NOMO-1 treated with dmso at 0.1 percent for 144 hours (cell line): ENCODE data around the gene TMEM201.
"Not testable (repeated sequence)": the region's sequence is repeated elsewhere in the genome, so short reads cannot be mapped to it uniquely, and the experiment has no call there.

Source experiments
- DNase-seq: peaks from one replicate; lab custom pipeline; 2025; ENCODE audit not compliant: unreplicated experiment; lab: John Stamatoyannopoulos, UW

TMEM201 gene

GRCh38 chr1:9615316-9616063, 26.8 kb downstream of the TMEM201 start:
- DNase-seq, result no peak

GRCh38 chr1:9618909-9619679, 30.4 kb downstream of the TMEM201 start:
- DNase-seq, result no peak

- DNase-seq, result no peak
These were observed 32.3 kb downstream of the TMEM201 start for GRCh38 chr1:9621032-9621431.

DNA sequence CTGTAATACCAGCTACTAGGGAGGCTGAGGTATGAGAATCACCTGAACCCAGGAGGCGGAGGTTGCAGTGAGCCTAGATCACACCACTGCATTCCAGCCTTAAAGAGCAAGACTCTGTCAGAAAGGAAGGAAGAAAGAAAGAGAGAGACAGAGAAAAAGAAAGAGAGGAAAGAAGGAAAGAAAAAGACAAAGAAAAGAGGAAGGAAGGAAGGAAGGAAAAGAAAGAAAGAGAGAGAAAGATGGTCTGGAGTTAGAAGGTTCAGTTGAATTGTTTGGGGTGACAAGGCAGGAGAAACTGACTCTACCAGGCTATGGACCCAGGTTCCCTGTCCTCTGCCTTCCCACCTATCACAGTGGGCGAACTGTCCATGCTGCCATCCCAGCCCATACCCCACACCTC, 35.4 kb downstream of the TMEM201 start:
- DNase-seq, result no peak

GRCh38 chr1:9625030-9625429, 36.3 kb downstream of the TMEM201 start:
- DNase-seq, result not testable (repeated sequence)

DNA sequence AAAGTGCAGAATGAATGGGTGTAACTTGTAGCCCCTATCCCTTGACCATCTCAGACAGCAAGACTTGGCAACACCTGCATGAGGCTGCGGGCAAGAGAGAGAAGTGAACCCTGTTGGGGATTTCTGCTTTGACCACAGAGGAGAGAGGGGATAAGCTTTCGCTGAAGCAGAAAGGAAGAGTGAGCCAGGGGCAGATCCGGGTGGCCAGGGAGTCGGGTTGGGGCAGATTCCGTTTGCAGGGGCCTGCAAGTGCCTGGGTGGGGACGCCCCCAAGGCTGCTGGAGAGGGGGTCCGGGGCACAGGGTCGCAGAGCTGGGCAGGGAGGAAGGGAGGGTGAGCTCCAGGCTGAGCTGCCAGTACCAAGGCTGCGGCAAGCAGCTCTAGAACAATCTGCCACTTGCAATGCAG, 37.5 kb downstream of the TMEM201 start:
- DNase-seq, result no peak

DNA sequence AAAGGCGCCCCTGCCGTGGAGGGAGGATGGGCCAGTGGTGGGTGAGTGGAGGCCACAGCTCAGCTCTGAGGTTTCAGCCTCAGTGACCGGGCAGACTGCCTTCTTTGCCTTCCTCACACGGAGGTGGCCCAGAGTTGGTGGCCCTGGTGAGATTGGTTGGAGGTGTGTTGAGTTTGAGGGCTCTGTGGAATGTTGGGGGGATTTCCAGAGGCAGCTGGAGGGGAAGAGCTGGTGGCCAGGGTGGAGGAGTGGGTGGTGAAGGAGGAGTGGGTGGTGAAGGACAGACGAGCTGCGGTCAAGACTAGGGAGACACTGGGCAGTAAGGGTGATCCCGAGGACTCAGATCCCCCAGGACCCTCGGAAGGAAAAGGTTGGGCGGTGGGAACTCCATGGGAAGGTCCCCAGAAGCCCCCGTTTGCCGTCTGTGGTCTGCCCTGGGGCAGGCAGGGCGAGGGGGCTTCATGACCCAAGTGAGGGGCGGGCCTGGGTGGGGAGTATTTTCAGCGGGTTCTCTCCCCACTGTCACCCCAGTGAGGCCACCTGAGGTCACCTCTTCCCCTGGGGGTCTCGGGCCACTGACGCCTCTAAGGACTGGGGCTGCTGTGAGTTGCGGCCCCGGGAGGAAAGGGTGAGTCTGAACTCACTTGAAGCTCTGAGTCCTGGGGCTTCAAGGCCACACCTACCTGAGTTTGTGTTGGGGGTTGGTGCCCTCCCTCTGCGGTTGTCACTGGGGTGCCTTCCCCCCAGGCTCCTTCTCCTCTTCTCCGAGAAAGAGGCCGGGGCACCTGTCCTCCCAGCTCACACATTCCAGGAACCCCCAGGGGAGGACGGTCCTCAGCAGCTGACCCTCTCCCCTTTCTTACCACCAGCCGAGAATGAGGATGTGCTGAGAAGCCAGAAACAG, 40.1 kb downstream of the TMEM201 start:
- DNase-seq, result no peak

GRCh38 chr1:9629445-9630201, 40.9 kb downstream of the TMEM201 start:
- peak; percentile 93 for DNase-seq

GRCh38 chr1:9630331-9631111, 41.8 kb downstream of the TMEM201 start:
- no peak for DNase-seq

DNA sequence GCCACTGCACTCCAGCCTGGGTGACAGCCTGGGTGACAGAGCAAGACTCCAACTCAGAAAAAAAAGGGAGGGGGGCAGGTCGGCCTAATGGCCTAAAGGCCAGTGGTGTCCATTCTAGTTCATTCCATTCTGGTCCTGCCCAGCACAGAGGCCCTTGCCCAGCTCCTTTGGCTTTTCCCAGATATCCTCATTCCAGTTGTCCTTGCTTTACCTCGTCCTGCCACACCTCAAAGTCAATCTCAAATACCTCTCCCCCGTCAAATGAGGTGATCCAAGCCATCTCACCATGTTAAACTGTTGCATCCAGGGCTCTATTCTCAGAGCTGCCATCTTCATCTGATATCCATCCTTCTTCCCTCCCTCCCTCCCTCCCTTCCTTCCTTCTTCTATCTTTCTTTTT, 42.9 kb downstream of the TMEM201 start:
- no peak for DNase-seq

GRCh38 chr1:9633493-9633892, 44.8 kb downstream of the TMEM201 start:
- DNase-seq, result no peak

GRCh38 chr1:9634582-9634981, 45.9 kb downstream of the TMEM201 start:
- DNase-seq, result no peak

- no peak for DNase-seq
These were observed 50.5 kb downstream of the TMEM201 start for GRCh38 chr1:9639227-9639626.

GRCh38 chr1:9643351-9644256, 54.9 kb downstream of the TMEM201 start:
- no peak for DNase-seq

DNA sequence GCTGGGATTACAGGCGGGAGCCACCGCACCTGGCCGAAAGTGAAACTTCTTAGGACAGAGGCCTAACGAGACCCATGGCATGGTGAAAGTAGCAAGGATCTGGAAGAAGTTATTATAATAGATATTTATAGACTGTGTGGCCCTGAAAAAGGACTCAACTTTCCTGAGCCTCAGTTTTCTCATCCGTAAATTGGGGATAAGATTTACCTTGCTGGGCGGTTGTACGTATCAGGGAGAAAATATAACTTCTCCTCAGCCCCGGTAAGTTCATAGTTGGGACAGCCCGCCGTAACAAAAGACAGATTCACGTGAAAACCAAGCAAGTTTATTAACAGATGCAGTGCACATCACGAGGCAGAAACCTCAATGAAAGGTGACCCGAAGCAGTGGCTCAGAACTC, 57.3 kb downstream of the TMEM201 start:
- DNase-seq, result no peak

DNA sequence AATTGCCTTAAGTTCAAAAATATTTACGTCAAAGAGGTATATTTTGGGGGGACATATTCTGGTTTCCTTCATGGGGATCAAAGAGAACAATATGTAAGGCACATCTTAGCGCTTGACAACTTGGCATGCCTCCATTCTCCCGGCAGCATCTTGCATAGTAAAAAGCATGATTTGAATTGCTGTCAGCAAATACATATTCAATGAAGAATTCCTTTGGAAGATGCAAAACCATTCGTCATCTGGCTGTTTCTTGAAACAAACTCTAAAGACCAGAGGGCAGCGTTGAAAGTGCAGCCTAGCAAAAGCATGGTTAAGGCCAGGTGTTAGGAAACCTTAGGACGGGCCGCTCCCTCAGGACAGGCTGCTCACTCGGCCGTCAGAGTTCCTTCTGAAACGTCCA, 59.5 kb downstream of the TMEM201 start:
- no peak for DNase-seq

DNA sequence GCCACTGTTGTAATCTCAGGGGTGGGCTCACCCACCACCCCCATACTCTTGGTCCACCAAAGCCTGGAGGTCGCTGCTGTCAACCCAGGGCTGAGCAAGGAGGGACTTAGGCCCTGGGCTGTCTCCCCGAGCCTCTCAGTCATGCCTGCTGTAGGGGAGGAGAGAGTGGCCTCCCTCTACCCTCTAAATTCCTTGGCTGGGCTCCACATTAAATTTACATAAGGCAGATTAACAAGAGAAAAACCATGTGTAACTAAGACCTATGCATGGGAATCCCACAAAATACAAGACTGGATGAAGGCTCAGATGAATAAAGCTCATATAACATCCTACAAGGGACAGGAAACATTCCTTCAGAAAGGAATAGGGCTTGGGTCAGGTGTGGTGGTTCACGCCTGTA, 61.1 kb downstream of the TMEM201 start:
- DNase-seq, result no peak

DNA sequence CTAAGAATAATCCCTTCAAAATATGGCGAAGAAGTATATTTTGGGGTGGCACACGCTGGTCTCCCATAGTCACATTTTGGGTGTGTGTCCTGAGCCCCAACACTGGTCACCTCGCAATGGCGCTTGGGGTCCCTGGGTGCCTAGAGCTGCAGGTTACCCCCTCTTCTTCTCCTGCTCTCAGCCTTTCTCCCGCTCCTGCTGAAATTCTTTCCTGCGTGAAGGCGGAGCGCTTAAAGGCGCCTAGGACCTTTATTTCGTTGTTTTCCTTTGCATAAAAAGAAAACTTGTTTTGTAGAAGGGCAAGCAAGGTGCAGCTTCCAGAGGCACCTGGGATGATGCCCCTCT, 62.5 kb downstream of the TMEM201 start:
- DNase-seq, result no peak
